K562 (cell line): ENCODE data around the gene CCDC85B. TPM values are rescaled to one million over a fixed set of nuclear protein-coding genes. Genes with fewer than 3 reads are reported as not detected.

ENCODE experiments used
- SIN3A ChIP-seq, 2 experiments: fragments of 150-350 bp in 1 of 2; IDR thresholded peaks; 2 replicates each; pipeline ENCODE4 v1.6.1; 2011 to 2016; ENCODE audit warnings: borderline replicate concordance in 2 of 2, low read depth in 2 of 2, low read length in 2 of 2, mild to moderate bottlenecking in 2 of 2, moderate library complexity in 2 of 2; ENCODE audit not compliant: control insufficient read depth in 1 of 2
- SRSF7 ChIP-seq: fragments of 200-400 bp; formaldehyde crosslinking; optimal IDR thresholded peaks from 2 replicates; pipeline ENCODE3; 2017; ENCODE audit warnings: mild to moderate bottlenecking, low read depth, low read length
- SRSF9 ChIP-seq: fragments of 200-400 bp; formaldehyde crosslinking; IDR thresholded peaks from 2 replicates; pipeline ENCODE4 v1.6.1; 2017; ENCODE audit warnings: low read depth, low read length, borderline replicate concordance
- ZNF133 ChIP-seq: fragments of 250-450 bp; sonication (Bioruptor Pico); IDR thresholded peaks from 2 replicates; pipeline ENCODE4 v1.4.0; 2020; ENCODE audit warnings: mild to moderate bottlenecking
- polyA plus RNA-seq, 8 experiments: library from polyadenylated mRNA; depleted of rRNA in 4 of 8; stranded (reverse) in 5 of 8; unstranded in 3 of 8; fragments of >200 nt; fragmentation: Nextera tagmentation in 2 of 8; fragmentation: Illumina TruSeq in 1 of 8; extraction: Ambion mirVana in 2 of 8; extraction: Trizol in 1 of 8; gene quantifications; 2 replicates each; pipeline versions ENCODE4 v1.2.1 to v1.2.3, GENCODE V29; 2011 to 2014; ENCODE audit warnings: inconsistent platforms in 1 of 8, missing spikeins in 1 of 8
- total RNA-seq, 7 experiments: library from RNA; depleted of rRNA in 6 of 7; stranded (reverse); fragments of >200 nt in 6 of 7; fragmentation: Illumina TruSeq in 2 of 7; extraction: Trizol in 2 of 7; gene quantifications; 2 replicates each; pipeline versions ENCODE4 v1.2.1 to v1.2.3, GENCODE V29; 2011 to 2021; ENCODE audit warnings: low replicate concordance in 1 of 7
- TF ChIP-seq, protein P1 (sequence below): sonication (generic); formaldehyde crosslinking; IDR thresholded peaks from 2 replicates; pipeline ENCODE4 v1.9.0; 2022; ENCODE audit warnings: mild to moderate bottlenecking, missing genetic modification reagents
- TF ChIP-seq, protein P2 (sequence below): fragments of 250-450 bp; sonication (Bioruptor Pico); IDR thresholded peaks from 2 replicates; pipeline ENCODE4 v1.4.0; 2020; ENCODE audit warnings: borderline replicate concordance
- TF ChIP-seq, protein P3 (sequence below): fragments of 450-650 bp; formaldehyde crosslinking; IDR thresholded peaks from 2 replicates; pipeline ENCODE4 v1.4.0; 2022; ENCODE audit warnings: mild to moderate bottlenecking, moderate library complexity
- TF ChIP-seq, protein P4 (sequence below): sonication (generic); formaldehyde crosslinking; IDR thresholded peaks from 2 replicates; pipeline ENCODE4 v1.8.0; 2023; ENCODE audit warnings: mild to moderate bottlenecking, missing genetic modification reagents

Gene CCDC85B
- total and polyA plus RNA-seq, 9 of the 15 experiments (the other 6 are each of a cell fraction or from before 2014, with no cell fraction given), result 0.14 to 138 (median 6.2) TPM

DNA sequence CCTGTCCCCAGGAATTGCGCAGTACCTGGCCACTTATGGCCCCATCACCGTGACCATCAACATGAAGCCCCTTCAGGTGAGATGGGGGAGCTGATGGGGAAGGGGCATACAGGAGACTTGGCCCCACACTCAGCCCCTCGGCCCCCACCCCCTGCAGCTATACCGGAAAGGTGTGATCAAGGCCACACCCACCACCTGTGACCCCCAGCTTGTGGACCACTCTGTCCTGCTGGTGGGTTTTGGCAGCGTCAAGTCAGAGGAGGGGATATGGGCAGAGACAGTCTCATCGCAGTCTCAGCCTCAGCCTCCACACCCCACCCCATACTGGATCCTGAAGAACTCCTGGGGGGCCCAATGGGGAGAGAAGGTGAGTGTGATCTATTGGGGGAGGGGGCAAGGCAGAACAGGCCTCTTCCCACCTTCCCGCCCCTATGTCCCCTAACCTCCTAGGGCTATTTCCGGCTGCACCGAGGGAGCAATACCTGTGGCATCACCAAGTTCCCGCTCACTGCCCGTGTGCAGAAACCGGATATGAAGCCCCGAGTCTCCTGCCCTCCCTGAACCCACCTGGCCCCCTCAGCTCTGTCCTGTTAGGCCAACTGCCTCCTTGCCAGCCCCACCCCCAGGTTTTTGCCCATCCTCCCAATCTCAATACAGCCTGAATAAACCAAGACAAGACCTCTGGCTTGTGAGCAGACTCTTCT is 7.3 kb upstream of the CCDC85B start (continued):
- TF ChIP-seq SRSF9 (no peak), SIN3A (IDR thresholded peaks at IDR 0.05; ENCODE audit: borderline replicate concordance in 2 of 2, control insufficient read depth in 1 of 2, low read depth in 2 of 2, low read length in 2 of 2) (no peak), ZNF133 (CRISPR knock-in tag) (no peak), SRSF7 (no peak)
- TF ChIP-seq, protein P1, sequence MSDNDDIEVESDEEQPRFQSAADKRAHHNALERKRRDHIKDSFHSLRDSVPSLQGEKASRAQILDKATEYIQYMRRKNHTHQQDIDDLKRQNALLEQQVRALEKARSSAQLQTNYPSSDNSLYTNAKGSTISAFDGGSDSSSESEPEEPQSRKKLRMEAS, result no peak
- TF ChIP-seq, protein P2, sequence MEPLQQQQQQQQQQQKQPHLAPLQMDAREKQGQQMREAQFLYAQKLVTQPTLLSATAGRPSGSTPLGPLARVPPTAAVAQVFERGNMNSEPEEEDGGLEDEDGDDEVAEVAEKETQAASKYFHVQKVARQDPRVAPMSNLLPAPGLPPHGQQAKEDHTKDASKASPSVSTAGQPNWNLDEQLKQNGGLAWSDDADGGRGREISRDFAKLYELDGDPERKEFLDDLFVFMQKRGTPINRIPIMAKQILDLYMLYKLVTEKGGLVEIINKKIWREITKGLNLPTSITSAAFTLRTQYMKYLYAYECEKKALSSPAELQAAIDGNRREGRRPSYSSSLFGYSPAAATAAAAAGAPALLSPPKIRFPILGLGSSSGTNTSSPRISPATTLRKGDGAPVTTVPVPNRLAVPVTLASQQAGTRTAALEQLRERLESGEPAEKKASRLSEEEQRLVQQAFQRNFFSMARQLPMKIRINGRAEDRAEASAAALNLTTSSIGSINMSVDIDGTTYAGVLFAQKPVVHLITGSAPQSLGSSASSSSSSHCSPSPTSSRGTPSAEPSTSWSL (CRISPR knock-in tag), result no peak
- TF ChIP-seq, protein P3, sequence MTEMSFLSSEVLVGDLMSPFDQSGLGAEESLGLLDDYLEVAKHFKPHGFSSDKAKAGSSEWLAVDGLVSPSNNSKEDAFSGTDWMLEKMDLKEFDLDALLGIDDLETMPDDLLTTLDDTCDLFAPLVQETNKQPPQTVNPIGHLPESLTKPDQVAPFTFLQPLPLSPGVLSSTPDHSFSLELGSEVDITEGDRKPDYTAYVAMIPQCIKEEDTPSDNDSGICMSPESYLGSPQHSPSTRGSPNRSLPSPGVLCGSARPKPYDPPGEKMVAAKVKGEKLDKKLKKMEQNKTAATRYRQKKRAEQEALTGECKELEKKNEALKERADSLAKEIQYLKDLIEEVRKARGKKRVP (CRISPR knock-in tag), result no peak
- TF ChIP-seq, protein P4, sequence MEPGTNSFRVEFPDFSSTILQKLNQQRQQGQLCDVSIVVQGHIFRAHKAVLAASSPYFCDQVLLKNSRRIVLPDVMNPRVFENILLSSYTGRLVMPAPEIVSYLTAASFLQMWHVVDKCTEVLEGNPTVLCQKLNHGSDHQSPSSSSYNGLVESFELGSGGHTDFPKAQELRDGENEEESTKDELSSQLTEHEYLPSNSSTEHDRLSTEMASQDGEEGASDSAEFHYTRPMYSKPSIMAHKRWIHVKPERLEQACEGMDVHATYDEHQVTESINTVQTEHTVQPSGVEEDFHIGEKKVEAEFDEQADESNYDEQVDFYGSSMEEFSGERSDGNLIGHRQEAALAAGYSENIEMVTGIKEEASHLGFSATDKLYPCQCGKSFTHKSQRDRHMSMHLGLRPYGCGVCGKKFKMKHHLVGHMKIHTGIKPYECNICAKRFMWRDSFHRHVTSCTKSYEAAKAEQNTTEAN (CRISPR knock-in tag), result no peak
